22Rv1 (cell line): Measurements from ENCODE around the gene SGK2.

Source experiments
- CTCF ChIP-seq: fragments of 450-650 bp; IDR thresholded peaks from 2 replicates; pipeline ENCODE4 v1.5.1; 2017; ENCODE audit warnings: mild to moderate bottlenecking
- ZFX ChIP-seq: fragments of 450-650 bp; IDR thresholded peaks from 2 replicates; pipeline ENCODE4 v1.6.1; 2017; ENCODE audit warnings: antibody characterized with exemption, borderline replicate concordance

- no peak for TF ChIP-seq CTCF
- no peak for TF ChIP-seq ZFX
These were observed 16.7 kb upstream of the SGK2 start for GRCh38 chr20:43542161-43542560.
